ENCODE data around the gene KSR1. TPM values are rescaled to one million over a fixed set of nuclear protein-coding genes. Genes with fewer than 3 reads are reported as not detected.
"Not testable (repeated sequence)": the region's sequence is repeated elsewhere in the genome, so short reads cannot be mapped to it uniquely, and the experiment has no call there.

Gene KSR1
- total RNA-seq, 2 donors from 2014 or later, result 33.7 to 46.3 TPM

DNA sequence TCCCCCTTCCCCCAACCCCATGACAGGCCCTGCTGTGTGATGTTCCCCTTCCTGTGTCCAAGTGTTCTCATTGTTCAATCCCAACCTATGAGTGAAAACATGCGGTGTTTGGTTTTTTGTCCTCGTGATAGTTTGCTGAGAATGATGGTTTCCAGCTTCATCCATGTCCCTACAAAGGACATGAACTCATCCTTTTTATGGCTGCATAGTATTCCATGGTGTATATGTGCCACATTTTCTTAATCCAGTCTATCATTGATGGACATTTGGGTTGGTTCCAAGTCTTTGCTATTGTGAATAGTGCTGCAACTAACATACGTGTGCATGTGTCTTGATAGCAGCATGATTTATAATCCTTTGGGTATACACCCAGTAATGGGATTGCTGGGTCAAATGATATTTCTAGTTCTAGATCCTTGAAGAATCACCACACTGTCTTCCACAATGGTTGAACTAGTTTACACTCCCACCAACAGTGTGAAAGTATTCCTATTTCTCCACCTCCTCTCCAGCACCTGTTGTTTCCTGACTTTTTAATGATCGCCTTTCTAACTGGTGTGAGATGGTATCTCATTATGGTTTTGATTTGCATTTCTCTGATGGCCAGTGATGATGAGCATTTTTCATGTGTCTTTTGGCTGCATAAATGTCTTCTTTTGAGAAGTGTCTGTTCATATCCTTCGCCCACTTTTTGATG lies 28.9 kb upstream of the KSR1 start:
- H3K36me3 Mint-ChIP-seq (ENCODE audit: low read depth); H3K36me3 ChIP-seq (ENCODE audit: control insufficient read depth, insufficient read depth, low read length); H3K4me3 ChIP-seq (ENCODE audit: low read length); H3K4me3 Mint-ChIP-seq; H3K27me3 Mint-ChIP-seq (ENCODE audit: insufficient read depth); H3K9ac ChIP-seq (ENCODE audit: extremely low read depth, low read length, poor library complexity, severe bottlenecking); H3K27ac ChIP-seq (ENCODE audit: low read depth, low read length); H3K27ac Mint-ChIP-seq; H3K4me1 Mint-ChIP-seq; H3K9me3 ChIP-seq (ENCODE audit: control insufficient read depth, low read length); H3K27me3 ChIP-seq (ENCODE audit: control insufficient read depth, insufficient read depth, low read length, poor library complexity, severe bottlenecking); H3K4me1 ChIP-seq (ENCODE audit: control insufficient read depth, insufficient read depth, low read length); DNase-seq; H3K9me3 Mint-ChIP-seq: not testable (repeated sequence)
- 89 to 91% methylated on average over 1 of the region's 5 CpGs for WGBS, 2 experiments (ENCODE audit: insufficient coverage in 1 of 2, insufficient read length in 1 of 2)

- Mint-ChIP-seq H3K4me3 (no peak overlapping the region), H3K27me3 (ENCODE audit: insufficient read depth) (no peaks in the 10 kb centered on the region), H3K36me3 (ENCODE audit: low read depth) (no peaks in the 10 kb centered on the region), H3K9me3 (peaks cover 3% of the 10 kb centered on the region), H3K27ac (no peak overlapping the region), H3K4me1 (no peaks in the 10 kb centered on the region)
- no peaks in the 10 kb centered on the region for H3K9me3 ChIP-seq (ENCODE audit: control insufficient read depth, low read length)
- no peak for DNase-seq
- 86 to 91% methylated on average over 3 to 9 of the region's 9 CpGs for WGBS, 2 experiments (ENCODE audit: insufficient coverage in 1 of 2, insufficient read length in 1 of 2)
- H3K4me3 ChIP-seq (ENCODE audit: low read length), result no peak overlapping the region
- H3K36me3 ChIP-seq (ENCODE audit: control insufficient read depth, insufficient read depth, low read length), result no peaks in the 10 kb centered on the region
- H3K27ac ChIP-seq (ENCODE audit: low read depth, low read length), result no peak overlapping the region
- H3K9ac ChIP-seq (ENCODE audit: extremely low read depth, low read length, poor library complexity, severe bottlenecking), result no peak overlapping the region
- H3K27me3 ChIP-seq (ENCODE audit: control insufficient read depth, insufficient read depth, low read length, poor library complexity, severe bottlenecking), result no peaks in the 10 kb centered on the region
- TF ChIP-seq, protein P1, sequence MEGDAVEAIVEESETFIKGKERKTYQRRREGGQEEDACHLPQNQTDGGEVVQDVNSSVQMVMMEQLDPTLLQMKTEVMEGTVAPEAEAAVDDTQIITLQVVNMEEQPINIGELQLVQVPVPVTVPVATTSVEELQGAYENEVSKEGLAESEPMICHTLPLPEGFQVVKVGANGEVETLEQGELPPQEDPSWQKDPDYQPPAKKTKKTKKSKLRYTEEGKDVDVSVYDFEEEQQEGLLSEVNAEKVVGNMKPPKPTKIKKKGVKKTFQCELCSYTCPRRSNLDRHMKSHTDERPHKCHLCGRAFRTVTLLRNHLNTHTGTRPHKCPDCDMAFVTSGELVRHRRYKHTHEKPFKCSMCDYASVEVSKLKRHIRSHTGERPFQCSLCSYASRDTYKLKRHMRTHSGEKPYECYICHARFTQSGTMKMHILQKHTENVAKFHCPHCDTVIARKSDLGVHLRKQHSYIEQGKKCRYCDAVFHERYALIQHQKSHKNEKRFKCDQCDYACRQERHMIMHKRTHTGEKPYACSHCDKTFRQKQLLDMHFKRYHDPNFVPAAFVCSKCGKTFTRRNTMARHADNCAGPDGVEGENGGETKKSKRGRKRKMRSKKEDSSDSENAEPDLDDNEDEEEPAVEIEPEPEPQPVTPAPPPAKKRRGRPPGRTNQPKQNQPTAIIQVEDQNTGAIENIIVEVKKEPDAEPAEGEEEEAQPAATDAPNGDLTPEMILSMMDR (conservative IDR thresholded peaks at IDR 0.05), result no peak
- H3K4me1 ChIP-seq (ENCODE audit: control insufficient read depth, insufficient read depth, low read length), result no peaks in the 10 kb centered on the region
These were observed 27.3 kb upstream of the KSR1 start for GRCh38 chr17:27428781-27429505.

GRCh38 chr17:27429666-27430382 lies 26.4 kb upstream of the KSR1 start:
- no peaks in the 10 kb centered on the region for H3K36me3 Mint-ChIP-seq (ENCODE audit: low read depth)
- H3K27me3 ChIP-seq (ENCODE audit: control insufficient read depth, insufficient read depth, low read length, poor library complexity, severe bottlenecking), result no peaks in the 10 kb centered on the region
- TF ChIP-seq, protein P1 (conservative IDR thresholded peaks at IDR 0.05), result no peak
- H3K4me3 ChIP-seq (ENCODE audit: low read length), result no peak overlapping the region
- no peak for DNase-seq
- H3K4me1 Mint-ChIP-seq, result no peaks in the 10 kb centered on the region
- H3K9ac ChIP-seq (ENCODE audit: extremely low read depth, low read length, poor library complexity, severe bottlenecking), result no peak overlapping the region
- H3K9me3 Mint-ChIP-seq, result peaks cover 3% of the 10 kb centered on the region
- no peaks in the 10 kb centered on the region for H3K4me1 ChIP-seq (ENCODE audit: control insufficient read depth, insufficient read depth, low read length)
- no peak overlapping the region for H3K27ac ChIP-seq (ENCODE audit: low read depth, low read length)
- H3K9me3 ChIP-seq (ENCODE audit: control insufficient read depth, low read length), result no peaks in the 10 kb centered on the region
- H3K27ac Mint-ChIP-seq, result no peak overlapping the region
- H3K27me3 Mint-ChIP-seq (ENCODE audit: insufficient read depth), result no peaks in the 10 kb centered on the region
- WGBS, 2 experiments (ENCODE audit: insufficient coverage in 1 of 2, insufficient read length in 1 of 2), result 85 to 86% methylated on average over 8 to 21 of the region's 21 CpGs
- no peak overlapping the region for H3K4me3 Mint-ChIP-seq
- H3K36me3 ChIP-seq (ENCODE audit: control insufficient read depth, insufficient read depth, low read length), result no peaks in the 10 kb centered on the region
